Measurements from ENCODE around the gene CLDN22.
"Not testable (repeated sequence)": the region's sequence is repeated elsewhere in the genome, so short reads cannot be mapped to it uniquely, and the experiment has no call there.

CLDN22 gene

DNA sequence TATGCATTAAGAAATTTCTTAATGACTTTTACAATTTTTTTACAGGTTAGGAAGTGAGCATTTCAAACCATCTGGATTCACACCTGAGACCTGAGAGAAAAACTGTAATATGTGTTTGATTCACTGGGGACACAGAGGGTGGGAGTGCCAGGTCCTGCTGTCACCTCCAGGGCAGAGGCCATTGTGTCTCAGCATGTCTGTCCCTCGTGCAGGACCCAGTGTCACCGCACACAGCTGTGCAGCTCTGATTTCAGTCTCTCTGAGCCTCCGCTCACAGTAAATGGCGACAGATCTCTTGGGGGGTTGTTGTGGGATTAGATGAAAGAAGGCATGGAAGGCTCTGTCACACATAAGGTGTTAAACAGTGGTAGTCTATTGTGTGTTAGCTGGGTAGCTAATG is 25.2 kb upstream of the CLDN22 start:
- no peak for DNase-seq

DNA sequence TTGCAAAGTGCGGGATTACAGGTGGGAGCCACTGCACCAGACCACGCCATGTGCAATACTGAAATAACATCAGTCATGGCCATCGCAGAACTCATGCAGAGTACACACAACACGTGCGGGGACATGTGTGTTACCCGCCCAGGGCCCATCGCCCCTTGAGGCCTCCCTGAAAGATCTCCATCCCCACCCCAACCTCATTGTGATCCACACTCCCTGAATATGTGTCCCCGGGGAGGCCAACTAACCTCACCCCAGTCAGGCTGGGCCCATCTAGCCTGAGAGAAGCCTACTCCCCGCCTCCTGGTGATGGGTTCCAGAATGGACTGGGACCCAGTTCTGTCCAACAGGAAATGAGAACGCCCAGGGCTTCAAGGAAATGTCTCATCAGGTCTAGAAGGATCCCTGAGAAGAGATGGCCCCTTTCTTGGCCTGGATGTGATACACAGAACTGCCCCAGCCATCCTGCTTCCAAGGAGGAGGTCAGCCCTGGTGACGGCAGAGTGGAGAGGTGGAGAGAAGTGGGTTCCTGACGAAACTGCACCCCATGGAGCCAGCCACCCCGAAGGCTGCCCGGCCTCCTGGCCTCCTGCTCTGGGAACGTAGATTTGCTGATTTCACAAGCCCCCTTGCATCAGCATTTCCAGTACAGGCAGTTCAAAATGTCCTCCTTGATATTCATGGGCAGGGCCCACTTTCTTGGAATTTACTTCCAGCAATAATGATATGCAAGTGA is 24.6 kb upstream of the CLDN22 start:
- no peak for DNase-seq

DNA sequence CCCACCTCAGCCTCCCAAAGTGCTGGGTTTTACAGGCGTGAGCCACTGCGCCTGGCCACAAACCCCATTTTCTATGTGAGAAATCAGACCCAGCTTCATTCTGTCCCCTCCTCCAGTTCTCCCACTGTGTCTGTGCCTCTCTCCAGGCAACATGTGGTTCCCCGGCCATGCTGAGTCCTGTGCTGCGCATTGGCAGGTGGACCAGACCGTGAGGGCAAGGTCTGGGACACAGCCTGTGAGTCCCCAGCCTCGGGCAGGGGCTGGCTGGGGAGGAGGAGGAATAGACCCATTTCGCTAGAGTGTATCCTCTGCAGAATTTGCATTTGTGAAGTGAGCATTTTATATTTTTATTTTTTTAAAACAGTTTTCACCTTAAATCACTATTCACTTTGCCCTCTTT is 23.7 kb upstream of the CLDN22 start:
- no peak for DNase-seq

DNA sequence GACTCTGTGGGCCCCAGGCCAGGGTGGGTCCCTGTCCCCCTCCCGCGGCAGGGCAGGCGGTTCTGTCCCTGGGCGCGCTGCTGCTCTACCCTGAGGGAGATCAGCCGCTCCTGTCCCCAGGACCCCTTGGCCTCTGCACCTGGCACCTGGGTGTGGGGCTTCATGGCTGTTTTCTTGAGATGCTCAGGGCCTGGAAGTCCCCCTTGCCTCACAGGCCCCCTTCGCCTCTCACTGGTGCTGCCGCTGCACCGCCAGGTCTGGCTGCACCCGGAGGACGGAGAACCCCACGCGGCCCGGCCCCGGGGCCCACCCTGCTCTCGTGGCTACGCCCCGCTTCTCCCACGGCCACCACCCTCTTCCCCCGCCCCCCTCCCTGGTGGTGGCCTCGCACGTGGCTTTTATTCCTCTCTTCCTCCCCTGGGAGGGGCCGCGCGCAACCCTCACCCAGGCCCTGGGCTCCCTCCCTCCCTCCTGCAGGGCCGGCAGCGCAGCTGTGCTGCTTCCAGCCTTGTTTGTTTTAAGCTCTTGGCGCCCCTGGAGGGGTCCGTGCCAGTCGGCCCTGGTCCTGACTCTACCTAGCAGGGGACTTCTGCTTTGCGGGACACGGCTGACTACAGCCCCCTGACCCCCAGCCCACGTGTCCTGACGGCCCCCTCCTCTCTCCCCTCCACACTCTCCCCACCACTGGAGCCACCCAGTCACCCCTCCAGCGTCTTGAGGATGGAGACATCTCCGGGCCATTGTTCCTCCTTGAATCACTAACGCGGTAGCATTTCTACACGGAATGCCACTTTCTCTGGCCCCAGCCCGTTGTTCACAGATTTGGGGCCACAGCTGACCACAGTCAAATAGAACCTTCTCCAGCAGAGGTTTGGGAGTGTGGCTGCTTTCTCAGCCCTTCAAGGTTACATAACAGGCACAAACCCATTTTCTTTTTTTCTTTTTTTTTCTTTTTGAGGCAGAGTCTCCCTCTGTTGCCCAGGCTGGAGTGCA is 22.8 kb upstream of the CLDN22 start:
- peak; percentile 56 for DNase-seq

DNA sequence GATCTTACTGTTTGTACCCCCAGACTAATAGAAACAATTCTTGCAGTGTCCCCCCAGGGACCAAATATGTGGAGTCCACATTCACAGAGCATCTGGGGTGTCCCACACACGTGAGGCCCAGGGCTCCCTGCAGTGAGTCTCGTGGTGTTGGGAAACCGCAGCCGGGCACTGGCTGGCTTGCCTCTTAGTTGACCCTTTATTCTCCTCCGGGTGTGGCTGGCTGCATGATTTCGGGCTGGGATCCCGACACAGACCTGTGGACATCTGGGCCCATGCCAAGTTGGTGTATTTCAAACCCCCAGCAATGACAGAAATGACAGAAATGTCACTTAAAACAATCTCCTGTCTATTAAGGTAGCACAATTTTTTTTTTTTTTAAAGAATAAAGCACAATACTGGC is 17.8 kb upstream of the CLDN22 start:
- DNase-seq: no peak

DNA sequence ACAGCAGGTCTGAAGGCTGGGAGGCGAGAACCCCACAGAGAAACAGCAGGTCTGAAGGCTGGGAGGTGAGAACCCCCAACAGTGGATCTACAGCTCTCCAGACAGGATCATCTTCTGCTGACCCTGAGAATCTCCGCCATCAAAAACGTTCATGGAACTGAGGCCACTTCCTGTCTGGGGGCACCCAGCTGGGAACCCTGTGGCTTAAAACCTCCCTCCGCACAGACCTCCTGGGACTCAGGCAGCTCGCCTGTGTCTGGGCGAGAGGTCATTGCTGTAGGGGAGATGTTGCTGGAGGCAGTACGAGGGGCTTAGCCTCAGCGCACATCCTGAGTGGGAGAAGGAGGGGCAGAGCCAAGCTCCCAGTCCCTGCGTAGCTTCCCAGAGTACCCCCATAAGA is 17.3 kb upstream of the CLDN22 start:
- DNase-seq: no peak

DNA sequence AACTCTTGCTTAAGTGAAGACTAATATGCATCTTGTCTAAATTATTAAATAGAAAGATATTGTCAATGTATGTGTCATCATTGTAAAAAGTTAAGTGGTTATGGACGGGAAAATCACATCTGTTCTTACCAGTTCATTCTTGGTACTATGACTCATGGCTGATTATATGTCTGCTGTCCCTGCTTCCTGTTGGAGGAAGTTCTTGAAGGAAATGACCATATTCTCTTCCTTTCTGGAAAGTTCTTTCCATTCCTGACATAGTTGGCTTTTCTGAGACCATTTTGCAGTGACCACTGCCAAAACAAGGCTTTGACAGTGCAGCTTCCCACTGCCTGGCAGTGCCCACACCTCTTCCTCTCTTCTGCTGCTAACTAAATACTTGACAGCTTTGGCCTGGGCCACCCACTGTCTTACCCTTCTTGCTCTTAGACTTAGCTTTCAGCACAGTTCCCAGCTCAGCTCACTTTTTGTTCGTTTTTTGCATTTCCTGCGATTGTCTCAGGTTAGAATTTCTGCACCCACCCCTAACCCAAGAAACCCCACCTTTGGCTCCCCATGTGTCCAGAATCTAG is 15.4 kb upstream of the CLDN22 start:
- DNase-seq: peak; percentile 15

DNA sequence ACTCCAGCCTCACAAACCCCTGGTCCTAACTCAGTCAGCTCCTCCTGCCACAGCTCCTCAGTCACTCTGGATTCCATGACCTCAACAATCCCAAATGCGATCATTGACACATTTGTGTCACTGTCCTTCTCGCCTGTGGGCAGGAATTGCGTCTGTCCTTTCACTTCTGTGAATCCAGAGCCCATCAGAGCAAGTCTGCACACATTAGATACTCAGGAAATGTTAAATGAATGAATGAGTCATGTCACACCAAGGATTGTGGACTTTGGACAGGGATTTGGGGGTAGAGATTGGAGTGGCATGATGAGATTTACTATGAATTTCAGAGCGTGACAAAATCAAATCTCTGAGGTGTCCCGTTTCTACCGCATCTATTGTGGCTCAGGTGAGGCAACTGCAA is 13.9 kb upstream of the CLDN22 start:
- no peak for DNase-seq

DNA sequence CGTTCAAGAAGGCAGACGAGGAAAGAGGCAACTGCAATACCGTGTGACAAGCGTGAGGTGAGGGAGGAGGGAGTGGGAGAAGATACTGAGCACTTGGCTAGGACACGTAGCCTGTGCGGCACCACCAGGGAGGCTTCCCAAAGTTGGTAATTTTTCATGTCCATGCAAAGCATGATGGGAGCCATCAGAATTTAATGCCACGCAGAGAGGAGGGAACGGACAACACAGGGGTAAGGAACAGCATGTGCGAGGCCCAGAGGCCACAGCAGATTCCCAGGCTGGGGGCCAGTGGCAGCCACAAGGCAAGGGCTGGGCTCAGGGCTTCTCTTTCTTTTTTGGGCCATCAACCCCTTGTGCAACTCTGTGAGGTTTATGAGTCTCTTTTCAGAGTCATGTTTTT is 13.1 kb upstream of the CLDN22 start:
- DNase-seq: no peak

DNA sequence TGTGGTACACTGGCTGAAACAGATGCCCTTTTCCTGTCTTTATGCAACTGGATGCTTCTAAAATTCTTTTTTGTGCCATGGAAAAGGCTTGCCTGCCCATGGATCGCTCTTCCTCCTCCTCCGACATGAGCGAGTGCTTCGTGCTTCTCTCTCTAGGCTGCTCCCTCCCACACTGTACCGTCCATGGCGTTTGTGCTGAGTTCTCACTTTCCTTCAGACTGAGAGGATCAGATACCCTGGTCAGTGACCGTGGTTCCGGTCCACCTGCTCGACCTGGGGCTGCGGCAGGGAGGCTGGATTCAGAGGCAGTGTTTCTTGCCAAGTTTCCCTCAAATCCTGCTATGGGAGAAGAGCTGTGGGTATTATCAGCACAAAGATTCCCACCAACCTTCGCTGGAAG is 12.4 kb upstream of the CLDN22 start:
- DNase-seq: no peak

DNA sequence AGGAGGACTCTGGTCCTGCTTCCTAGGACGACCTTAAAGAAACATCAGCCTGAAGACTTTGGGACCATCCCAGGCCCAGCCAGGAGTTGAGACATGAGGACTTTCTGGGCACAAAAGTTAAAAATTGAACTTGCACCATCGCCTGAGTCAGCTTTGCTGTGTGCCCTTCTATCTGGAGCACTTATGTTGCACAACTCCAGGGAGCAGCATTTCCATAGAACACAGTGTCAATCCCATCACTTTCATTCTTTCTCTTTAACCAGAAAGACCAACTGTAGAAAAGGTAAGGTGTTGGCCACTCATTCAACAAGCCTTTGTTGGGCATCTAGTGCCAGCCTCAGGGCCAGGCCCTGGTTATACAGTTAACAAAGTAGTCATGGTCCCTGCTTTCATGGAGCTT is 10.8 kb upstream of the CLDN22 start:
- DNase-seq: no peak

DNA sequence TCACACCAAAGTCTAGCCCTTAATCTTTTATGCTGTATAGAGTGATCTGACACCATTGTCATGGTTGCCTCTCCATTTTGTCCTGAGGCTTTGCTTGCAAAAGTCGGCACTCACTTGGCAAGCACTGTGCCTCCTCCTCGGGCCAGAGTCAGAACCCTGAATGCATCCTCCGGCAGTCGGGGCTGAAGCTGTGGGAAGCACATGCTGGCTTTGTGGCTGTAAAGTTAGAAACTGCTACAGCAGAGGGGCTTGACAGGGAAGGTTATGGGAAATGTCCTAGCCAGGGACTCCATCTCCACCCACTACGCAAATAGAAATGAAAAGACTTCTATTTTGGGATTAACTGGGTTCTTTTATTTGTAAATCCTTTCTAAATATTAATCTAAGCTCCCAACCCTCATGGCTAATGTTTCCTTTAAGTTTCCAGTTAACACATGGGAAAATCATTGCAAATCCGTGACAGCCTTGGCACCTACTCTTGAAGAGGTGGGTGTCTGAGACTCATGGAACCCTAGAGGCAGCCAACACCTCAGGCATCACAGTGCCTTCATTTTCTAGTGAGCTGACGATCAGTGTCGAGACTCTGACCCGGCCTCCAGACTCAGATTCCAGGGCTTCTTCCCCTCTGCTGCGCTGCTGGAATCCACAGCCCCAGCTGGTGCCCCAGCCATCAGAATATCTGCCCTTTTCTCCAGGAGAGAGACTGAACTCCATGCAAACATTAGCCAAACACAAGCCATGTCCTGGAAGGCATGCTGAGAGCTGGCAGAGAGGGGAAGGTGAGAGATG is 10.1 kb upstream of the CLDN22 start:
- no peak for DNase-seq

DNA sequence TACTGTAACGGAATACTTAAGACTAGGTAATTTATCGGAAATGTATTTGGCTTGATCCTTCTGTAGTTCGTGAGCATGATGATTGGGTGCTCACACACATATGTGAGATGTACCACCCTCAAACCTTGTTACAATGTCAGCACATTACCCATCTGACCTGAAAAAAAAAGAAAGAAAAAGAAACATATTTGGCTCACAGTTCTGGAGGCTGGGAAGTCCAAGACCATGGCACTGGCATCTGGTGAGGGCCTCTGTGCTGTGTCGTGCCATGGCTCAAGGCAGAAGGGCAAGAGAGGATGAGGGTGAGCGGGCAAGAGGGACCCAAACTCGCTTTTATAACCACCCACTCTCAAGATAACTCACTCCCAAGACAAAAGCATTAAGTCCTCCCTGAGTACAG is 9.2 kb upstream of the CLDN22 start:
- no peak for DNase-seq

DNA sequence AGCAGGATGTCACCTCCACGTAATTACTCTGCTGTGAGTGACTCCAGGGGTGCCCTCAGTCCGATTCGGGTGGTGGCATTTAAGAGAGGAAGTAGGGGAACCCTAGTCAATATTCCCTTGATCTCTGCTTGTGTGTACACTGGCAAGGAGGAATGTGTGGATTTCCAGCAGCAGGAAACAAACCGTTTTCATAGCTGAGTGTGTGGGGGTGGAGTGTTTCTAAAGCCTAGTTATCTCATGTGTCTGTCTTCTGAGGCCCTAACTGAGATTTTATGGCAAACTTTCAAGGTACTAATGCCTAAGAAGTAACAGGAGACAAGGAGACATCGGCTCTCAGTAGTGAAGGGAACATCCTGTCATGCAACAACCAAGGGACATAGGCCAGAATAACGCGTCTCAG is 8.8 kb upstream of the CLDN22 start:
- DNase-seq: no peak

DNA sequence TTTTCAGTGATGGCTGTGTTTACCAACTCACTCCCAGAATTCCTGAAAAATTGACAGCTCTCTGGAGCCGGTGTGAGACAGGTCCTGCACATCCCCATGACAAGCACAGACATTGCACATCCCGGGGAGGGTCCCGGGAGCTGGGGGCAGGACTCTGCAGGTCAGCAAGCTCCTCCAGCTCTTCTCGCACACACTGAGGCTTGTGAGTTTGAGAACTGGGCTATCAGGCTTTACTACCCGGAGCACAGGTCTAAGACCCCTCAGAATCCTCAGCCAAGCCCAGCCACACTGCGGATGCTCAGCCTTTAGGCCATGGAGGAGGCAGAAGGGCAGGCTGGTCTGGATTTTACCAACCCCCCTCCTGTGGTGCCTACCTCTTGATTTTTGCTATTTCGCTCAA is 7.8 kb upstream of the CLDN22 start:
- no peak for DNase-seq

DNA sequence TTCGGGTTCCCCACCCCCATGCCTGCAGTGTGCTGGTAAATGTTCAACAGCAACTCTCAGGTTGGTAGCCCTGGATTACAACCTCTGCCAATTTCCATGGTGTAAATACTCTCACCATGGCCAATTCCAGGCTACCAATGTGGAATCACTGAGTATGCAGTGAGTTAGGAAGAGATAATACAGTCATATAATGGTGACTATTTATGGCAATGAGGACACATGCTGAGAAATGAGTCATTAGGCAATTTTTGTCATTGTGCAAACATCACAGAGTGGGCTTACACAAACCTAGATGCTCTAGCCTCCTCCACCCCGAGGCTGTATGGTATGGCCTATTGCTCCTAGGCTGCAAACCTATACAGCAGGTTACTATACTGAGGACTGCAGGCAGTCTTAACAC is 6.8 kb upstream of the CLDN22 start:
- DNase-seq: no peak

DNA sequence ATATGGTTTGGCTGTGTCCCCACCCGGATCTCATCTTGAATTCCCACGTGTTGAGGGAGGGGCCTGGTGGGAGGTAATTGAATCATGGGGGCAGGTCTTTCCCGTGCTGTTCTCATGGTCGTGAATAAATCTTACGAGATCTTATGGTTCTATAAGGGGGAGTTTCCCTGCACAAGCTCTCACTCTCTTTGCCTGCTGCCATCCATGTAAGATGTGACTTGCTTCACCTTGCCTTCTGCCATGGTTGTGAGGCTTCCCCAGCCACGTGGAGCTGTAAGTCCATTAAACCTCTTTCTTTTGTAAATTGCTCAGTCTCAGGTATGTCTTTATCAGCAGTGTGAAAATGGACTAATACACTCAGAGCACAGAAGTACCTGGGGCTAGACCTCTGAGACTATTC is 6.3 kb upstream of the CLDN22 start:
- not testable (repeated sequence) for DNase-seq

DNA sequence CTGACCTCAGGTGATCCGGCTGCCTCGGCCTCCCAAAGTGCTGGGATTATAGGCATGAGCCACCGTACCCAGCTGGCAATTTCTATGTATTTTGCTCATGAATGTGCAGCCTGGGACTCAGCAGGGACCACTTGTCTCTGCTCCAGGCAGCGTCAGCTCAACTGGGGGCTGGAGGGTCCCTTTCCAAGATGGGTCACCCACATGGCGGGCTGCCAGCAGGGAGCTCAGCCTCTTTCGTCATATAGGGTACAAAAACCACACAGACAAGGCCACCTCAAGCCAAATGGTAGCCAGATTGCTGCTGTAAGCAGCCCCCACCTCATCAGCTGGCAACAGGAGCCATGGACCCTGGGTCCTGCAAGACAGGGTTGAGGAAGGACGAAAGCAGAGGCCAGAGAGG is 4.5 kb upstream of the CLDN22 start:
- DNase-seq: no peak

DNA sequence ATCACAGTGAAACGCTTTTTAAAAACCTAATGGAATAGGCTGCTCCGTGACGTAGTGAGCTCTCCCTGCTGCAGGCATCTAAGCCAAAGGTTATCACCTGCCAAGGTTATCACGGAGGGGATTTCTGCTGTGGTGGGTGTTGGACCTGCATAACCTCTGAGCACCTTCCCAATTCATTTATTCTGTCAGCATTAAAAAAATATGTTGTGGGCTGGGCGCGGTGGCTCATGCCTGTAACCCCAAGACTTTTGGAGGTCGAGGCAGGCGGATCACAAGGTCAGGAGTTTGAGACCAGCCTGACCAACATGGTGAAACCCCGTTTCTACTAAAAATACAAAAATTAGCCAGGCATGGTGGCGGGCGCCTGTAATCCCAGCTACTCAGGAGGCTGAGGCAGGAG is 4.0 kb upstream of the CLDN22 start:
- not testable (repeated sequence) for DNase-seq

DNA sequence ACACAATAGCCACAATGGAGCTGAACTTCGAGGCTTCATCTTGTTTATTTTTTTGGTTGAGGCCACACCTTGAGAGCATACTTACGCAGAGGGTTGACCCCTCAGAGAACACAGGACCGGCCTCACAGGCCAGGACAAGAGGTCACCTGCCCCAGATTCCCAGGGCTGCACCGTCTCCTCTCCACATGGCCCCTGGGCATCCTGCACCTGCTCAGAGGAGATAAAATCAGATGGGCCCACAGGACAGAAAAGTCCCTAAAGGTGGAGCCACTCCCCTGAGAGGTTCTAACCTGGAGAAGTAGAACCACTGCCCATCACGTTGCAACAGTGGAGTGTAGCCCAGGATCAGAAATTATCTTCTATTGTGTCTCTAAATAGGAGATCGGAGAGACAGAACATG is 3.2 kb upstream of the CLDN22 start:
- DNase-seq: no peak

DNA sequence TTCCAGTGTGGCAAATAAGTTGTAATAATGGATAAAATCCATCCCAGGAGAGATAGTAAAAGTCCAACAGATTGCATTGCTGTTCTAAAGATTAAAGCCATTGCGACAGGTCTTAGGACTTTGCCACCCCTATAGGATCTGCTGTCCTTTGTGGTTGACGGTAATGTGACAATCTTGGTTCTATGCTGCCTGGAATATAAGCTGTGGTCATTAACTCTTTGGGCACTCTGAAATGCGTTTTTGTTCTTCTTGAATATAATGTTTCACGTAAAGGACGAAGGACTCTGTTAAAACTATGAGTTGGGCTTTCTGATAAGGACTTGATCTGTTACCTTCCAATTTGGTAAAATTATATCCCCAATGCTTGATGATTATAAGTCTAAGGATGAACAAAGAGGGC is 2.2 kb upstream of the CLDN22 start, which contains the start of gene CLDN24:
Gene CLDN24 (minus strand): TSS at position 101 of the 400 bp plus-strand sequence. CDS start 0 bp downstream, at position 101.
- DNase-seq: no peak

DNA sequence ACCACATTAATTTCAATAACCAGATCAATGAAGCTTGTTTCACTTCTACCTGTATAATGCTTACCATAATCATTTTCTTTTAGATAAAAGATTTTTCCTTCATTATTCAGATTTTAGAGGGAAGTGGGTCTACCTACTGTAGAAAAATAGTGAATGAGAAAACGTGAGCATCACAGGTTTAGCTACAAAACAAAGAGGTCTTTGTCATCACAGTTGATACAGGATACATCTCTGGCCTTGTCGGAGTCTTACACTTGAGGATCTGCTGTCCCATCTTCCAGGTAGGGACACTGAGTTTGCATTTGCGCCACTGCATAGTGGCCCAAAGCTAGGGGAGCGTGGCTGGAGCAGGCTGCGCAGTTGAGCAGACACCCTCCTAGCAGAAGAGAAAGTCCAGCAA is 1.4 kb upstream of the CLDN22 start:
- no peak for DNase-seq

DNA sequence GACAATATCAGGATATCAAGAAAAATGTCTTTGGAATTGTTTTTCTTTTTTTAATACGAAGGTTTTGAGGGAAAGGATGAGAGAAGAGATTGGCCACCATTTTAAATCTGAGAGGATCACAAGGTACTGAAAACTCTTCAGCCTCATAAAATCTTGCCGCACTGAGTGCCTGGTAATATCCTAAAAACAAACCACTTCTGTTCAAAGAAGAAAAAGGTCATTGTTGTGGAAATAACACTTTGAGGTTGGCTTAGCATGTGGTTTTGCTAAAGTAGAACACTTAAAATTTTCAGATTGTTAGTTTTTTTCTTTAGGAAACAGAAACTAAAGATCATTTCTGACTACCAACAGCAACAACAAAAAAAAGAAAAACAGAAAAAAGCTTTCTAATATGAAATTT is 1.0 kb upstream of the CLDN22 start:
- no peak for DNase-seq
